BJ (cell line): Measurements from ENCODE around the gene COL20A1. TPM values are rescaled to one million over a fixed set of nuclear protein-coding genes. Genes with fewer than 3 reads are reported as not detected.

ENCODE experiments used
- CTCF ChIA-PET: fragments of 350-600 bp; formaldehyde crosslinking; extraction: SDS; loops from one replicate; lab custom pipeline; 2021; ENCODE audit warnings: antibody characterized with exemption, inconsistent platforms; lab: Yijun Ruan, JAX
- POLR2A ChIA-PET: fragments of 300-600 bp; sonication (Branson Sonifier 250); formaldehyde crosslinking; extraction: SDS; loops from one replicate; lab custom pipeline; 2021; ENCODE audit warnings: antibody characterized with exemption; lab: Charles Lee
- DNase-seq: peaks from one replicate; pipeline ENCODE4 v3.0.0-alpha.2; 2011; ENCODE audit warnings: low read depth
- H3K27me3 ChIP-seq: 2 replicates; pipeline ENCODE4 v1.6.0; 2011; ENCODE audit warnings: low read length; ENCODE audit not compliant: control insufficient read depth, insufficient read depth
- H3K36me3 ChIP-seq: 2 replicates; pipeline ENCODE4 v1.5.1; 2011; ENCODE audit warnings: low read length; ENCODE audit not compliant: control insufficient read depth, insufficient read depth
- H3K4me3 ChIP-seq: 2 replicates; pipeline ENCODE4 v1.5.1; 2011; ENCODE audit warnings: low read depth, mild to moderate bottlenecking, control low read depth, low read length
- polyA plus RNA-seq: library from polyadenylated mRNA; depleted of rRNA; stranded (reverse); fragments of >200 nt; gene quantifications from 2 replicates; pipeline ENCODE4 v1.2.3, GENCODE V29; 2011
- TF ChIP-seq, protein P1 (sequence below): IDR thresholded peaks from 2 replicates; pipeline ENCODE4 v1.5.1; 2011; ENCODE audit warnings: low read depth, mild to moderate bottlenecking, control low read depth, inconsistent platforms, low read length, moderate library complexity; ENCODE audit not compliant: insufficient read depth

The COL20A1 gene
- polyA plus RNA-seq, 1 experiment = not detected

GRCh38 chr20:63273635-63274380 is 19.2 kb upstream of the COL20A1 start:
- TF ChIP-seq, protein P1, sequence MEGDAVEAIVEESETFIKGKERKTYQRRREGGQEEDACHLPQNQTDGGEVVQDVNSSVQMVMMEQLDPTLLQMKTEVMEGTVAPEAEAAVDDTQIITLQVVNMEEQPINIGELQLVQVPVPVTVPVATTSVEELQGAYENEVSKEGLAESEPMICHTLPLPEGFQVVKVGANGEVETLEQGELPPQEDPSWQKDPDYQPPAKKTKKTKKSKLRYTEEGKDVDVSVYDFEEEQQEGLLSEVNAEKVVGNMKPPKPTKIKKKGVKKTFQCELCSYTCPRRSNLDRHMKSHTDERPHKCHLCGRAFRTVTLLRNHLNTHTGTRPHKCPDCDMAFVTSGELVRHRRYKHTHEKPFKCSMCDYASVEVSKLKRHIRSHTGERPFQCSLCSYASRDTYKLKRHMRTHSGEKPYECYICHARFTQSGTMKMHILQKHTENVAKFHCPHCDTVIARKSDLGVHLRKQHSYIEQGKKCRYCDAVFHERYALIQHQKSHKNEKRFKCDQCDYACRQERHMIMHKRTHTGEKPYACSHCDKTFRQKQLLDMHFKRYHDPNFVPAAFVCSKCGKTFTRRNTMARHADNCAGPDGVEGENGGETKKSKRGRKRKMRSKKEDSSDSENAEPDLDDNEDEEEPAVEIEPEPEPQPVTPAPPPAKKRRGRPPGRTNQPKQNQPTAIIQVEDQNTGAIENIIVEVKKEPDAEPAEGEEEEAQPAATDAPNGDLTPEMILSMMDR = no peak
- 0 out of 2 replicates have a peak, but pooled peaks cover under 1% of the 10 kb centered on the region for H3K27me3 ChIP-seq
- H3K4me3 ChIP-seq = peak overlapping the region; percentile 99
- ChIA-PET CTCF (interaction anchor here (1.1 to 5.4 kb wide), 7 partner anchors 13 to 50 kb away, joined by 3 to 37 read pairs (median 7); no protein-coding TSS in a partner anchor), POLR2A (interaction anchor here (0.7 kb wide), 1 partner anchor 40 kb away, joined by 5 read pairs; no protein-coding TSS in a partner anchor)
- peaks cover 27% of the 10 kb centered on the region for H3K36me3 ChIP-seq
- no peak for DNase-seq

- H3K27me3 ChIP-seq = no peaks in the 10 kb centered on the region
- TF ChIP-seq, protein P1 = no peak
- CTCF ChIA-PET = interaction anchor here (0.8 to 5.4 kb wide), 5 partner anchors 13 to 57 kb away, joined by 3 to 37 read pairs (median 6); no protein-coding TSS in a partner anchor
- no peak overlapping the region for H3K4me3 ChIP-seq
- no peak for DNase-seq
- peaks cover 31% of the 10 kb centered on the region for H3K36me3 ChIP-seq
- POLR2A ChIA-PET = interaction anchor here (0.7 kb wide), 1 partner anchor 9 kb away, joined by 3 read pairs; no protein-coding TSS in a partner anchor
These were observed 18.4 kb upstream of the COL20A1 start for GRCh38 chr20:63274381-63275228.

GRCh38 chr20:63275825-63276224 is 17.2 kb upstream of the COL20A1 start:
- no peak for DNase-seq
- ChIA-PET CTCF (interaction anchor here (1.7 to 2.0 kb wide), 2 partner anchors 16 to 53 kb away, joined by 7 to 9 read pairs; no protein-coding TSS in a partner anchor), POLR2A (interaction anchor here (0.6 kb wide), 1 partner anchor 682 kb away, joined by 3 read pairs; no protein-coding TSS in a partner anchor)
- Histone ChIP-seq H3K27me3 (no peaks in the 10 kb centered on the region), H3K4me3 (no peak overlapping the region), H3K36me3 (peaks cover 35% of the 10 kb centered on the region)
- TF ChIP-seq, protein P1 = no peak

GRCh38 chr20:63276956-63277355 is 16.0 kb upstream of the COL20A1 start:
- TF ChIP-seq, protein P1 = no peak
- DNase-seq = no peak
- peaks cover 45% of the 10 kb centered on the region for H3K36me3 ChIP-seq
- ChIA-PET POLR2A (no interaction called here), CTCF (interaction anchor here (1.1 to 1.7 kb wide), 3 partner anchors 13 to 54 kb away, joined by 4 to 9 read pairs (median 7); no protein-coding TSS in a partner anchor)
- no peak overlapping the region for H3K4me3 ChIP-seq
- H3K27me3 ChIP-seq = no peaks in the 10 kb centered on the region
